Measurements from ENCODE around the gene KIDINS220.

KIDINS220 gene

GRCh38 chr2:8682719-8683667 is 154.4 kb downstream of the KIDINS220 start:
- in situ Hi-C loops (cut with MboI; ENCODE audit: low pct_unique_long_range_greater_than_20kb, low sequenced_read_pairs, unreplicated experiment), result loop anchor here (10.0 to 25.0 kb wide), 2 partner anchors 371 to 1258 kb away; no protein-coding TSS in a partner anchor
- no peak for DNase-seq (ENCODE audit: low spot score)
- TF ChIP-seq CTCF (IDR thresholded peaks at IDR 0.05; ENCODE audit: extremely low read depth, insufficient read depth, missing control alignments), result no peak

- TF ChIP-seq CTCF (IDR thresholded peaks at IDR 0.05; ENCODE audit: extremely low read depth, insufficient read depth, missing control alignments), result no peak
- DNase-seq (ENCODE audit: low spot score), result peak; percentile 99
- in situ Hi-C loops (cut with MboI; ENCODE audit: low pct_unique_long_range_greater_than_20kb, low sequenced_read_pairs, unreplicated experiment), result loop anchor here (10.0 to 25.0 kb wide), 2 partner anchors 370 to 1257 kb away; no protein-coding TSS in a partner anchor
These were observed 155.4 kb downstream of the KIDINS220 start, which contains the start of gene ID2 for GRCh38 chr2:8681786-8682692. TSS of gene ID2 (plus strand) at chr2:8682056. CDS start at chr2:8682166, 110 bp downstream.

- DNase-seq (ENCODE audit: low spot score), result peak; percentile 69
- no peak for TF ChIP-seq CTCF (IDR thresholded peaks at IDR 0.05; ENCODE audit: extremely low read depth, insufficient read depth, missing control alignments)
- in situ Hi-C loops (cut with MboI; ENCODE audit: low pct_unique_long_range_greater_than_20kb, low sequenced_read_pairs, unreplicated experiment), result loop anchor here (10.0 to 25.0 kb wide), 2 partner anchors 369 to 1256 kb away; no protein-coding TSS in a partner anchor
These were observed 156.3 kb downstream of the KIDINS220 start for GRCh38 chr2:8680822-8681760.

GRCh38 chr2:8679827-8680731 is 157.3 kb downstream of the KIDINS220 start:
- DNase-seq (ENCODE audit: low spot score), result no peak
- in situ Hi-C loops (cut with MboI; ENCODE audit: low pct_unique_long_range_greater_than_20kb, low sequenced_read_pairs, unreplicated experiment), result loop anchor here (10.0 to 25.0 kb wide), 2 partner anchors 368 to 1255 kb away; no protein-coding TSS in a partner anchor
- TF ChIP-seq CTCF (IDR thresholded peaks at IDR 0.05; ENCODE audit: extremely low read depth, insufficient read depth, missing control alignments), result no peak

- in situ Hi-C loops (cut with MboI; ENCODE audit: low pct_unique_long_range_greater_than_20kb, low sequenced_read_pairs, unreplicated experiment), result loop anchor here (25.0 kb wide), 1 partner anchor 367 kb away; no protein-coding TSS in a partner anchor
- TF ChIP-seq CTCF (IDR thresholded peaks at IDR 0.05; ENCODE audit: extremely low read depth, insufficient read depth, missing control alignments), result no peak
- no peak for DNase-seq (ENCODE audit: low spot score)
These were observed 157.9 kb downstream of the KIDINS220 start for GRCh38 chr2:8679567-8679826.
